GM23338 (cell line): ENCODE data around the gene TGIF1. TPM values are rescaled to one million over a fixed set of nuclear protein-coding genes. Genes with fewer than 3 reads are reported as not detected.

Experiments
- ATAC-seq: fragments of 200-7000 bp; cut with Tn5 transposase; 3 replicates; pipeline ENCODE4 v1.9.1; 2020
- DNase-seq: peaks from one replicate; pipeline ENCODE4 v3.0.0-alpha.2; 2015; ENCODE audit warnings: low spot score
- H2AFZ ChIP-seq: fragments of 200-600 bp; sonication (generic); 2 replicates; pipeline ENCODE4 v1.8.0; 2016; ENCODE audit warnings: antibody characterized with exemption, mild to moderate bottlenecking, moderate library complexity
- H3F3A ChIP-seq: fragments of 200-600 bp; sonication (generic); replicated peaks from 2 replicates; pipeline ENCODE4 v1.8.0; 2017; ENCODE audit warnings: antibody characterized with exemption, mixed run types, low read depth
- H3K27ac ChIP-seq: fragments of 200-600 bp; sonication (generic); 2 replicates; pipeline ENCODE4 v1.6.1; 2016; ENCODE audit warnings: low read depth
- H3K27me3 ChIP-seq: fragments of 200-600 bp; sonication (generic); 2 replicates; pipeline ENCODE4 v1.8.0; 2016; ENCODE audit warnings: mild to moderate bottlenecking, mixed run types, moderate library complexity; ENCODE audit not compliant: insufficient read depth
- H3K36me3 ChIP-seq: fragments of 200-600 bp; sonication (generic); 2 replicates; pipeline ENCODE4 v1.8.0; 2016; ENCODE audit warnings: mild to moderate bottlenecking; ENCODE audit not compliant: insufficient read depth
- H3K4me1 ChIP-seq: fragments of 200-600 bp; sonication (generic); 2 replicates; pipeline ENCODE4 v1.8.0; 2016; ENCODE audit warnings: mild to moderate bottlenecking, moderate library complexity; ENCODE audit not compliant: insufficient read depth
- H3K4me2 ChIP-seq: fragments of 200-600 bp; sonication (generic); 2 replicates; pipeline ENCODE4 v1.7.1; 2017; ENCODE audit warnings: mixed run types
- H3K4me3 ChIP-seq: fragments of 200-600 bp; sonication (generic); 2 replicates; pipeline ENCODE4 v1.6.1; 2016; ENCODE audit warnings: mixed run types
- H3K79me2 ChIP-seq: fragments of 200-600 bp; sonication (generic); replicated peaks from 2 replicates; pipeline ENCODE4 v1.8.0; 2017; ENCODE audit warnings: mild to moderate bottlenecking; ENCODE audit not compliant: insufficient read depth
- H3K9me2 ChIP-seq: fragments of 200-600 bp; sonication (generic); 2 replicates; pipeline ENCODE4 v1.8.0; 2017; ENCODE audit not compliant: insufficient read depth
- H4K20me1 ChIP-seq: fragments of 200-600 bp; sonication (generic); replicated peaks from 2 replicates; pipeline ENCODE4 v1.8.0; 2017; ENCODE audit warnings: mild to moderate bottlenecking; ENCODE audit not compliant: insufficient read depth
- H3K27ac Mint-ChIP-seq: 2 replicates; pipeline ENCODE4 v1.8.0; 2020; ENCODE audit warnings: inconsistent platforms, mild to moderate bottlenecking, moderate library complexity, mixed read lengths
- H3K27me3 Mint-ChIP-seq: 3 replicates; pipeline ENCODE4 v1.8.0; 2022; ENCODE audit warnings: low read depth, mild to moderate bottlenecking, moderate library complexity, mixed read lengths, inconsistent platforms; ENCODE audit not compliant: insufficient read depth, poor library complexity
- H3K36me3 Mint-ChIP-seq: 3 replicates; pipeline ENCODE4 v1.8.0; 2021; ENCODE audit warnings: low read depth, mild to moderate bottlenecking, inconsistent platforms, moderate library complexity, mixed read lengths
- H3K4me1 Mint-ChIP-seq: 3 replicates; pipeline ENCODE4 v1.8.0; 2020; ENCODE audit warnings: mild to moderate bottlenecking, inconsistent platforms, mixed read lengths
- H3K4me3 Mint-ChIP-seq: 3 replicates; pipeline ENCODE4 v1.8.0; 2021; ENCODE audit warnings: moderate library complexity, mild to moderate bottlenecking, inconsistent platforms, mixed read lengths
- H3K9me3 Mint-ChIP-seq: 3 replicates; pipeline ENCODE4 v1.8.0; 2020; ENCODE audit warnings: moderate library complexity, mild to moderate bottlenecking, inconsistent platforms, mixed read lengths
- CTCF ChIP-seq, 2 experiments: fragments of 200-600 bp in 1 of 2; sonication (generic) in 1 of 2; conservative IDR thresholded peaks; 2 replicates each; pipeline versions ENCODE4 v1.5.1 to v1.6.1; 2016 to 2017; ENCODE audit warnings: antibody characterized with exemption in 2 of 2, low read depth in 2 of 2, mild to moderate bottlenecking in 2 of 2, moderate library complexity in 1 of 2
- ETS1 ChIP-seq: IDR thresholded peaks from 2 replicates; pipeline ENCODE4 v1.6.1; 2016; ENCODE audit warnings: antibody characterized with exemption
- EZH2phosphoT487 ChIP-seq: fragments of 200-600 bp; sonication (generic); IDR thresholded peaks from one replicate; pipeline ENCODE4 v1.8.1; 2018; ENCODE audit warnings: antibody characterized with exemption; ENCODE audit not compliant: unreplicated experiment
- NANOG ChIP-seq: IDR thresholded peaks from 2 replicates; pipeline ENCODE4 v1.6.1; 2016; ENCODE audit warnings: antibody characterized with exemption, borderline replicate concordance
- REST ChIP-seq: IDR thresholded peaks from one replicate; pipeline ENCODE4 v1.6.1; 2018; ENCODE audit warnings: antibody characterized with exemption; ENCODE audit not compliant: unreplicated experiment
- STAT1 ChIP-seq: IDR thresholded peaks from one replicate; pipeline ENCODE4 v1.6.1; 2016; ENCODE audit warnings: antibody characterized with exemption; ENCODE audit not compliant: unreplicated experiment
- ZNF114 ChIP-seq: fragments of 250-450 bp; sonication (Bioruptor Pico); IDR thresholded peaks from 2 replicates; pipeline ENCODE4 v1.5.0; 2020; ENCODE audit warnings: mild to moderate bottlenecking, moderate library complexity
- ZNF331 ChIP-seq: fragments of 250-450 bp; sonication (Bioruptor Pico); IDR thresholded peaks from 2 replicates; pipeline ENCODE4 v1.5.0; 2020; ENCODE audit warnings: low read depth, mild to moderate bottlenecking, moderate library complexity
- ZNF462 ChIP-seq: fragments of 250-450 bp; sonication (Bioruptor Pico); IDR thresholded peaks from 2 replicates; pipeline ENCODE4 v1.5.0; 2020; ENCODE audit warnings: mild to moderate bottlenecking, moderate library complexity
- polyA plus RNA-seq: library from polyadenylated mRNA; unstranded; fragments of >200 nt; fragmentation: Nextera tagmentation; extraction: Ambion mirVana; gene quantifications from 2 replicates; pipeline ENCODE4 v1.2.1, GENCODE V29; 2016
- total RNA-seq: library from RNA; depleted of rRNA; stranded (reverse); fragments of >200 nt; shearing (Covaris generic); gene quantifications from 2 replicates; pipeline ENCODE4 v1.2.3, GENCODE V29; 2014

The TGIF1 gene
- total and polyA plus RNA-seq, 2 experiments from 2014 or later = 294 to 316 TPM

- TF ChIP-seq CTCF (conservative IDR thresholded peaks at IDR 0.05; ENCODE audit: low read depth in 2 of 2) = peak in 1 of 2 experiments; percentile 9; a peak in 1 of 4 replicates
- TF ChIP-seq ZNF331 = no peak
- Histone ChIP-seq H3K27ac (0 out of 2 replicates have a peak overlapping the region, but pooled peaks have one; percentile 1), H3K4me3 (peak overlapping the region; percentile 57), H4K20me1 (no peaks in the 10 kb centered on the region), H3K27me3 (peaks cover 11% of the 10 kb centered on the region; the same call in 1 of the 2 replicates), H2AFZ (no peak overlapping the region), H3K36me3 (no peaks in the 10 kb centered on the region), H3F3A (0 out of 2 replicates have a peak, but pooled peaks cover 5% of the 10 kb centered on the region), H3K4me1 (peaks cover 9% of the 10 kb centered on the region), H3K9me2 (no peaks in the 10 kb centered on the region), H3K4me2 (peak overlapping the region; percentile 81), H3K79me2 (no peaks in the 10 kb centered on the region)
- Mint-ChIP-seq H3K27ac (no peak overlapping the region), H3K9me3 (no peaks in the 10 kb centered on the region), H3K36me3 (no peaks in the 10 kb centered on the region), H3K4me1 (peaks cover 29% of the 10 kb centered on the region), H3K4me3 (peak overlapping the region; percentile 71), H3K27me3 (peaks cover 13% of the 10 kb centered on the region)
- DNase-seq (peak; percentile 80), ATAC-seq (peak; percentile 87)
Observed at GRCh38 chr18:3499501-3499900, 49.5 kb downstream of the TGIF1 start.

GRCh38 chr18:3500016-3500415 is 50.0 kb downstream of the TGIF1 start:
- Mint-ChIP-seq H3K9me3 (no peaks in the 10 kb centered on the region), H3K4me3 (peak overlapping the region; percentile 71; the same call in 2 of the 3 replicates), H3K4me1 (peaks cover 26% of the 10 kb centered on the region), H3K36me3 (no peaks in the 10 kb centered on the region), H3K27me3 (peaks cover 13% of the 10 kb centered on the region), H3K27ac (no peak overlapping the region)
- DNase-seq = no peak
- Histone ChIP-seq H3K4me3 (peak overlapping the region; percentile 57; the same call in 1 of the 2 replicates), H3K4me2 (peak overlapping the region; percentile 81), H3K27me3 (peaks cover 11% of the 10 kb centered on the region; the same call in 1 of the 2 replicates), H3K9me2 (no peaks in the 10 kb centered on the region), H3K4me1 (peaks cover 9% of the 10 kb centered on the region), H4K20me1 (no peaks in the 10 kb centered on the region), H3K27ac (no peak overlapping the region), H2AFZ (no peak overlapping the region), H3F3A (0 out of 2 replicates have a peak, but pooled peaks cover 5% of the 10 kb centered on the region), H3K36me3 (no peaks in the 10 kb centered on the region), H3K79me2 (no peaks in the 10 kb centered on the region)
- ATAC-seq = no peak
- TF ChIP-seq REST (no peak), ZNF331 (no peak), EZH2phosphoT487 (no peak), STAT1 (no peak), NANOG (no peak), ZNF114 (CRISPR knock-in tag) (no peak), ETS1 (no peak), ZNF462 (CRISPR knock-in tag) (no peak)
